H54 (cell line): Measurements from ENCODE around the gene RETREG2.

ENCODE experiments used
- DNase-seq: peaks from one replicate; pipeline ENCODE4 v3.0.0; 2011; ENCODE audit warnings: low spot score, mixed read lengths; ENCODE audit not compliant: insufficient read length
- FAIRE-seq: peaks from 3 replicates; lab custom pipeline; 2011; peaks lifted over from hg19 to GRCh38; lab: Jason Lieb, UNC
- POLR2A ChIP-seq: IDR thresholded peaks from 2 replicates; pipeline ENCODE4 v1.6.1; 2011; ENCODE audit warnings: low read depth, mild to moderate bottlenecking, low read length

The RETREG2 gene

GRCh38 chr2:219160186-219161017, 17.7 kb upstream of the RETREG2 start, which contains the start of gene NHEJ1:
Gene NHEJ1 (minus strand): TSS chr2:219160815. CDS start chr2:219158362, 2,453 bp downstream.
- DNase-seq = peak; percentile 89
- no peak for FAIRE-seq
- peak; percentile 57; the same call in 1 of the 2 replicates for TF ChIP-seq POLR2A

GRCh38 chr2:219161097-219161496, 17.0 kb upstream of the RETREG2 start:
- DNase-seq = no peak
- no peak for FAIRE-seq
- no peak for TF ChIP-seq POLR2A

GRCh38 chr2:219163156-219163555, 14.9 kb upstream of the RETREG2 start:
- TF ChIP-seq POLR2A = no peak
- DNase-seq (no peak), FAIRE-seq (no peak)

- no peak for TF ChIP-seq POLR2A
- DNase-seq = no peak
- FAIRE-seq = no peak
These were observed 12.8 kb upstream of the RETREG2 start for GRCh38 chr2:219165058-219165911.

- FAIRE-seq = no peak
These were observed 10.1 kb upstream of the RETREG2 start for GRCh38 chr2:219167997-219168396.

GRCh38 chr2:219168526-219168925, 9.5 kb upstream of the RETREG2 start:
- FAIRE-seq (no peak), DNase-seq (no peak)
- no peak for TF ChIP-seq POLR2A

More at GRCh38 chr2:219167997-219168396, 10.1 kb upstream of the RETREG2 start:
- no peak for TF ChIP-seq POLR2A
- no peak for DNase-seq

GRCh38 chr2:219168932-219169331, 9.1 kb upstream of the RETREG2 start:
- no peak for TF ChIP-seq POLR2A
- FAIRE-seq = no peak
- DNase-seq = no peak

GRCh38 chr2:219169930-219170654, 8.0 kb upstream of the RETREG2 start, which contains the start of gene SLC23A3:
Gene SLC23A3 (minus strand): TSS chr2:219170029. CDS start chr2:219169984, 45 bp downstream.
- TF ChIP-seq POLR2A = no peak
- DNase-seq = no peak
- no peak for FAIRE-seq

- no peak for TF ChIP-seq POLR2A
- DNase-seq = peak; percentile 58
- FAIRE-seq = no peak
These were observed 6.8 kb upstream of the RETREG2 start for GRCh38 chr2:219171231-219171651.

GRCh38 chr2:219172231-219173154, 5.6 kb upstream of the RETREG2 start:
- DNase-seq = no peak
- FAIRE-seq = no peak
- no peak for TF ChIP-seq POLR2A

GRCh38 chr2:219173176-219173575, 4.9 kb upstream of the RETREG2 start:
- TF ChIP-seq POLR2A = no peak
- DNase-seq (no peak), FAIRE-seq (no peak)

GRCh38 chr2:219174146-219174545, 3.9 kb upstream of the RETREG2 start:
- TF ChIP-seq POLR2A = no peak
- DNase-seq = no peak
- no peak for FAIRE-seq
